Germinal center (tissue), 1 donor: ENCODE results near the gene MDM2.

Source experiments
- DNase-seq: peaks from one replicate; pipeline ENCODE4 v3.0.0; 2012; ENCODE audit warnings: mixed read lengths, low spot score

Gene MDM2

DNA sequence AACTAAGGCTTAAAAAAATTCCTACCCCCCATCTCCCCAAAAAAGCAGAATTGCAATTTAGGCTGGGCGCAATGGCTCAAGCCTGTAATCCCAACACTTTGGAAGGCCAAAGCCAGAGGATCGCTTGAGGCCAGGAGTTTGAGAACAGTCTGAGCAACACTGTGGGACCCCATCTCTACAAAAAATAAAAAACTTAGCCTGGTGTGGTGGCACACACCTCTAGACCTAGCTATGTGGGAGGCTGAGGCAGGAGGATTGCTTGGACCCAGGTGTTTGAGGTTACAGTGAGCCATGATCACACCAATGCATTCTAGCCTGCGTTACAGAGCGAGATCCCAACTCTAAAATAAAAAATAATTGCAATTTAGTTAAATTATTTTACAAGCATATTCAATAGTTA lies 70.9 kb downstream of the MDM2 start:
- no peak for DNase-seq

DNA sequence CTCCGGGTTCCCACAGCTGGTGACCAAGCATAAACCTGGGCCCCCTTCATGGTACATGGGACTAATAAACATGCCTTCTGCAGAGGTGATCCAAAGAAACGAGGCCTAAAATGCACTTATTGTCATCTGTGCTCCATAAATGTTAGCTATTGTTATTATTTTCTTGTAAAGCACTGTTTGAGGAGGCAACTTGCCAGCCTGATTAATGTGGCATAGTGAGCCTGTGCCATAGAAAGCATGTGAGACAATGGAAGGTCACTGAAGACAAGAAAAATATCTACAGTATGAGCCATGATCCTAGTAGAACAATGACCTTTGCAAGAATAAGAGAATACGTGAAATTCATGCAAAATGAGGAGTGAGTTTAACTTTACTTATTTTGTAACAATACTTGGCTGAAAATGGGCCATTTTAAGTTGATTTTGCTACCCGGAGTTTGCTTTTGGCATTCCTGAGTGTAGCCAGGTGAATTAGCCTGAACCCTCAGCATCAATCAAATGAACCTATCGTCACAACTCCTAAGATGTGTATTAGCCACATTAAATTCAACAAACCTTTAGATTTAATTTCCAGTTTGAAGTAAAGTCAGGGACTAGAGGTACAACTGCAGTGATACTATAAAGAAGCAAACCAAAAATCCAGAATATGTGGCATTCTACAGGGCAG lies 72.8 kb downstream of the MDM2 start:
- DNase-seq = no peak

DNA sequence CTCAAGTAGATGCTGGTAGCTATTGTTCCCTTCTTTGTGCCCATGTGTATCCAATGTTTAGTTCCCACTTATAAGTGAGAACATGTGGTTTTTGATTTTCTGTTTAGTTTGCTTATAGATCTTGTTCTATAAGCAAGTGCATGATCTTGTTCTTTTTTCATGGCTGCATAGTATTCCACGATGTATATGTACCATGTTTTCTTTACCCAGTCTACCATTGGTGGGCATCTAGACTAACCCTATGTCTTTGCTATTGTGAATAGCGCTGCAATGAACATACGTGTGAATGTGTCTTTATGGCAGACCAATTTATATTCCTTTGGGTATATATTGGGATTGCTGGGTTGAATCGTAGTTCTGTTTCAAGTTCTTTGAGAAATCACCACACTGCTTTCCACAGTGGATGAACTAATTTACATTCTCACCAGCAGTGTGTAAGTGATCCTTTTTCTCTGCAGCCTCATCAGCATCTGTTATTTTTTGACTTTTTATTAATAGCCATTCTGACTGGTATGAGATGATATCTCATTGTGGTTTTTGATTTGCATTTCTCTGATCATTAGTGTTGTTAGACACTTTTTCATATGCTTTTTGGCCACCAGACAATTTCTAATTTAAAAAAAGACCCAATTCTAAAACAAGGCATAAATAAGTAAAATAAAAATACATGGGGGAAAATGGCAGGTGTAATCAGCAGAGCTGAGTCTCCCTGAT lies 74.4 kb downstream of the MDM2 start:
- no peak for DNase-seq

GRCh38 chr12:68883151-68883550 lies 75.2 kb downstream of the MDM2 start:
- DNase-seq = no peak

GRCh38 chr12:68884251-68884650 lies 76.3 kb downstream of the MDM2 start:
- no peak for DNase-seq

GRCh38 chr12:68885381-68885780 lies 77.4 kb downstream of the MDM2 start:
- DNase-seq = no peak

DNA sequence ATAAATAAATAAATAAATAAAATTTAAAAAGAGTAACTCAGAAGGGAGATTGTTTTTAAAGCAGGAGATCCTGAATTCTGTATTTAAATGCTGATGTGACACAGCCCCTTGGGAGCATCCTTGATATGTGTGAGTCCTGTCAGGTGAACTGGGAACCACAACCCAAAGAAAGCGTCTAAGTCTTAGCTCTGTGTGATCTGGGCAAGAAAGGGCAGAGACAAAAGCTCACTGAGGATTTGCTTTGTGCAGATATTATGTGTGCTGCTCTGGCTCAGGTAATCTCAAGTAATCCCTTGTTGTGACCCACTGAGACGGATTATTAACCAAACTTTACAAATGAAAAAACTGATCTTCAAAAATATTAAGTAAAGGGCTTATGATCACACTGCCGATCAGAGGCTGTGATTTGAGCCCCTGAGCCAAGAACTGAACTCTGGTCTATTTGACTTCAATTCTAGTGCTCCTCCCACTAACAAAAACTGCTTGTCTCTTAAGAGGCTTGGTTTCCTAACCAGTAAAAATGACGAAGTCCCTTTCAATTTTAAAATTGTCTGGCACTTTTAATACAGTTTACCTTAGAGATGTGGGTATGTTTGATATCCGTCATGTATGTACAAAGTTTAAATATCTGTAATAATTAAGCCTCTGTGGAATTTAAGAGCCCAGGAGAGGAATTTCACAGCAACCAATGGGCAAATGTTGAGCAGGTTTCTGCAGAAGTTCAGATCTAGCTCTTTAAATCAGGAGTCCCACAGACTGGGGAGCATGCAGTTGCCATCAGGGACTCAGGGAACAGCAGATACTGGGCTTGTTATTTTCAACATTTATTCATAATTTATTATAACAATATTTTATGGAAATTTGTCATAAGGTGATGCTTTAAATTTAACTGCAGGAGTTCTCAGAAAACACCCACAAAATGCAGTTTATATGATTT lies 78.9 kb downstream of the MDM2 start:
- no peak for DNase-seq

DNA sequence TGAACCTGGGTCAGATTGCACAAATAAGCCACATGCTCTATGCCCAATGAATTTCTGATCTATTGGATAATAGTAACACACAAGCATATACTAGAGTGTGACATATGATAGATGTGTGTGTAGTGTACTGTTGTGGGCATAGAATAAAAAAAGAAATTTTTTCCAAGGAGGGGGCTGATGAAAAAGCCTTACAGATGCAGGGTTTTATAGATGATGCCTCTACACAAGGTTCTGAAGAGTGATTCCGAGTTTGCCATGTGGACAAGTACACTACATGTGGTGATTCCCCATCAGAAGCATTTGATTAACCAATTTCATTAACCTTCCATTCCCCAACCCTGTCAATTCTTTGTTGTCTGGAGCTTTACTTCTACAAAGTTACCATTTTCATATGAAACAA lies 79.7 kb downstream of the MDM2 start:
- no peak for DNase-seq

DNA sequence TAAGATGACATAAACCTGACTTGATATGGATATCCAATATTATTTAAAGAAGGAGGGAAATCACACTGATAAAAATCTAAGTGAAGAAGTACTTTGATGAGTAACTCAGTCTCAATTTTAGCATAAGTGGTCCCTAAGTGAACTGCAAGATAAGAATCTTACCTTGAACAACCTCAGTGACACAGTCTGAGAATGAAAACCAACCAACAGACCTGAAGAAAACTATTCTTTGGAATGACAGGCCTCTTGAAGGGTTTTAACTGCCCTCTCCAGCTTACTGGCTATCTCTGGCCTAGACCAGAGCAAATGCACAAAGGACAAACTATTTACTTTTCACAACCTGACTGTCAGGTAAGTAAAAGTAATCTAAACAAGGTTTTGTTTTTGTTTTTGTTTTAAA lies 80.3 kb downstream of the MDM2 start:
- DNase-seq = no peak

GRCh38 chr12:68890701-68891113 lies 82.7 kb downstream of the MDM2 start:
- no peak for DNase-seq

DNA sequence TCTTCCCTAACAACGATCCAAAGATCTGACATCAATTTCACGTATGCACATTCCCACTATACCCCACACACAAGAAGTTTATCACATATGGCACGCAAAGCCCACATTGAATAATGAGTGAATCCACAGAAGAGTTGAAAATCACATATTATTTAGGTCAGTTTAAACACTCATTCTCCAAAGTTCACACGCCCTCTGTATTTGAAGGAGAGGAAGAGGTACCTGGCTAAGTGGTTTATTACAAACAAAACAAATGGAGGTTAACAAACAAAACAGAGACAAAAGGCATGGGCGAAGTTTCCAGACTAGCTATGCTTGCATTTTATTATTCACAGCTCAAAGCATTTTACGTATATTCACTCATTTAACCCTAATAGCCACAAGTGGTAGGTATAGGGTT lies 83.2 kb downstream of the MDM2 start:
- no peak for DNase-seq

- no peak for DNase-seq
These were observed 85.2 kb downstream of the MDM2 start for GRCh38 chr12:68893201-68893600.

- no peak for DNase-seq
These were observed 85.8 kb downstream of the MDM2 start for GRCh38 chr12:68893741-68894140.

- DNase-seq = no peak
These were observed 86.4 kb downstream of the MDM2 start for GRCh38 chr12:68894276-68894855.

- peak; percentile 40 for DNase-seq
These were observed 89.0 kb downstream of the MDM2 start for GRCh38 chr12:68896881-68897540.

DNA sequence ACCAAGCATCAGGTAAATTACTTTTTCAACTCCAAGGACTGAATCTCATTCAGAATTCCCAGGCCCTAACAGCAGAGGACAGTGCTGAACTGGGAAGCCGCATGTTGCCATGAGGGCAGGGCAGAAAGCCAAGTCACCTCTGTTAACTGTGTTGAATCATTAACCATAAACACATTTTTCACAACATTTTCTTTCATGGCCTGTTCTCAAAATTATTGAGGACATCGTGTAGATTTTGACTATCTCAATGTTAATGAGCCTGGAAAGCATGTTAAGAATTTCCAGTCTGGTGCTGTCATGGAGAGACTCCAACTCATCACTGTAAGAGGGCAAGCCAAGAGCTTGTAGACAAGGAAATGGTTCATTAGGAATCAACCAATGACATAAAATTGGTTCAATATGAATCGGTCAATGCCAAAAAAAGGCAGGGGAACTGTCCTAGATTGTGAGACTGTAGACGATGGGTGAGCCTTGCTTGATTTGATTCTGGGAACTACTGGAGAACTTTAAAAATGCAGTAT lies 91.3 kb downstream of the MDM2 start:
- DNase-seq = no peak

DNA sequence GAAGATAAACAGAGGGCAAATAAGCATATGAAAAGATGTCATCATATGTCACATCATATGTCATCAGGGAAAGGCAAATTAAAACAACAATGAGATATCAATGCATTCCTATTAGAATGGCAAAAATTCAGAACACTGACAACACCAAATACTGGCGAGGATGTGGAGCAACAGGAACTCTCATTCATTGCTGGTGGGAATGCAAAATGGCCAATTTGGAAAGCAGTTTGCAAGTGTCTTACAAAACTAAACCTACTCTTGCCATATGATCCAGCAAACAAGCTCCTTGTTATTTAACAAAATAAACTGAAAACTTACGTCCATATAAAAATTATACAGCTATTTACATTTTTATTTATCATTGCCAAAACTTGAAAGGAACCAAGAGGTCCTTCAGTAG lies 92.3 kb downstream of the MDM2 start:
- DNase-seq = no peak
